ENCODE data around the gene CCDC60.

Gene CCDC60

DNA sequence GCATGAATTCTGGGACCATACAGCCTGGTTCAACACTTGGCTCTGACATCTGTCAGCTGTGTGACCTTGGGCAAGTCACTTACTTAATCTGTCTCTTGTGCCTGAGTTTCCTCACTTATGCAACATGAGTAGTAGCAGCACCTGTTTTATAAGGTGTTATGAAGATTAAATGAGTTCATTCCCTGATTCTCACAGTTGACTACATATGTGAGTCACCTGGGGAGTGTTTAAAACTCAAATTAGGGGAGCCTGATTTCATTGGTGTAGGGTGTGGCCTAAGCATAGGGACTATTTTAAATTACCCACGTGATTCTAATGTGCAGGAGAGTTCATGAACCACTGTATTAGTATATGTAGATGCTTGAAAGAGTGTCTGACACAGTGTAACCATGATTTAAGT, 222.3 kb downstream of the CCDC60 start:
- DNase-seq = no peak

DNA sequence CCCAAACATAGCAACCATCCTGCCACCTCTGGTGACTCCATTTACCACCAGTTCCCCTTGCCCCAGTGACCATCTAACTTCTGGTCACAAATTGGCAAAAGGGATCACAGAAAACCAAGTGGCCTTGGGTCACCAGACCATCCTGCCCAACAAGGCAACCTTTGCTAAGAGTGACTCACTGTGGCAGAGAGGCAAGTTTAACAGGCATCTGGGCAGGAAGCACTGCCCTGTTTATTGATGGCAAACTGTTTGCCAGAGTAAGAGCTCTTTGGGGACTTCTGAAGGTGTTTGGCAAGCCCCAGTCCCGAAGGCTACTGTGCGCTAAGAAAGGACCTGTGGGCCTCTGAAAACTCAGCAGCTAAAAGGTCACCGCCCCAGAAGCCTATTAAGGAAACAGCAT, 230.9 kb downstream of the CCDC60 start:
- no peak for DNase-seq

DNA sequence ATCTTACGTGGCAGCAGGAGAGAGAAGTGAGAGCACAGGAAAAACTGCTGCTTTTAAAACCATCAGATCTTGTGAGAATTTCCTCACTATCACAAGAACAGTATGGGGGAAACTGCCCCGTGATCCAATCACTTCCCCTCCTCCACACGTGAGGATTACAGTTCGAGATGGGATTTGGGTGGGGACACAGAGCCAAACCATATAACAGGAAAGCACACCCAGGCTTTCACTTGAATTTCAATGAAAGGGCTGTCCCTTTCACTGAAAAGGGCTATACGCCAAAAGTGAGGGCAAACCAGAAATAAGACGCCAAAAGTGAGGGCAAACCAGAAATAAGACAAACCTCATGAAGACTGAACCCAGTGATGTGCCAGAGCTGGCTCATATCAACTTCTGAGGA, 236.2 kb downstream of the CCDC60 start:
- DNase-seq = no peak

DNA sequence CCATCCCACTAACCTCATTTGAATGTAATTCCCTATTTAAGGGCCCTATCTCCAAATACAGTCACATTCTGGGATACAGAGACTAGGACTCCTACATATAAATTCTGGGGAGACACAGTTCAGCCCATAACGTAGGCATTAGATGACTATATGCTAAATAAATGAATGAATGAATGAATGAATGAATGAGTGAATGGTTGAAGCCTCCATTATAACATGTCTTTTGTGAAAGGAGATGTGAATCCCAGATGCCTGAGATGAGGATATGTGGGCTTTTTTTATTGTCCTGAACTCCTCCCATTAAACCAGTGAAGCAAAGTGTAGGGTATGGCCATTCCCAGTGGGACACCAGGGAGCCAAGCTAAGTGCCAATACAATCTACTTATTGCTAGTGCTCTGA, 238.6 kb downstream of the CCDC60 start:
- DNase-seq = no peak

DNA sequence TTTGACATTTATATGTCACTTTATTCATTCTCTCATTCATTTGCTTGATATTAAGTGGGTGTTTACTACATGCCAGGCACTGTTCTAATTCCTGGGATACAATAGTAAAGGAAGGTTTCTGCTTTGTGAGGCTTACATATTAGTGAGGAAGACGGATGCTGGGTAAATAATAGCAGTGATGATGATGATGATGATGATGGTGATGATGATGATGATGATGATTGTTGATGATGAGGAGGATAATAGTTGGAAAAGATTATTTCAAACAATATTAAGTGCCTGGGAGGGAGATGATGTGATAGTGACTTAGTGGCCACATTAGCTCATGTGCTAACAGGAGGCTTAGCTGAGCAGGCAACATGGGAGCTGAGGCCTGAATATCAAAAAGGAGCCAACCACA, 239.7 kb downstream of the CCDC60 start:
- DNase-seq = no peak

DNA sequence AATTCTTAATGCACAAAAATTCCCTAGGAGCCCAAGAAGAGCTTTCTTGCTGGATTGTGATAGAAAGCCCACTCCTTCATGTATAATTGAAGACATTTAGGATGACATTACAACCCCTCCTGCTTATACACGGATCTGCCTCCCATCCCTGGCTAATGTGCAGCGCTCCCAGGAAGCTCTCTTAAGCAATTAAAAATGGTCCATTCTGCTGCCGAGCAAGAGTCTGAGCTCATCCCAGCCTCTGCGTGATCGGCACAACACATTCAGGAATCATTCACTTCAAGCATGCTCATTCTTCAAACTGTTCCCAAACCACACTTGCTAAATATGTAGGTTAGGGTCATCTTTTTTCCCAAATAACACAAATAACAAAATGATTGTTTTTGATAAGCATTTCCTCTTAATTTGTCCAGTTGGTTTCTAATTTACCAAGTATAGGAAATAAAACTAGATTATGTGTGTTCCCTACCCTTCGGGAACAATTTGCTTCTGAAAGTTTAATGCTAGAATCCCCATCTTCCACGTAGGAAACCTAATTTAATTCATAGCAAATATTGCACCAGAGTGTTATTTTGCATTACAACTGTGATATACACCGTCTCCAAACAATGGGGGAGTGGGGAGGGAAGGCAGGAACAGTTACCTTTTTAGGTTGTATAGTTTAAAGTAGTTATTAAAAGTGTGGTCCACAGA, 241.7 kb downstream of the CCDC60 start:
- no peak for DNase-seq

DNA sequence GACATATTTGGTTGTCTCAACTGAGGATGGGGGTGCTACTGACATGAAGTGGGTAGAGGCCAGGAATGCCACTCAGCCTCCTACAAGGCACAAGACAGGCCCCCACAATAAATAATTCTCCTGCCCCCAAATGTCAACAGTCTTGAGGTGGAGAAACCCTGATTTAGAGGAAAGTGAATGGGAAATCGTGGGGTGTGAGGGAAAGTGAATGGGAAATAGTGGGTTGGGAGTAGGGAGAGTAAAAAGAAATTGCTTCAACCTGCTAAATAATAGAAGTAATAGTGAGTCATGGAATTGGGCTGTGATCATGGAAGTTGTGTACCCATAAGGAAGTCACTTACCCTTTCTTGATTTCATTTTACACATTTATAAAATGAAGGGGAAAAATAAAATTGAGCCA, 242.4 kb downstream of the CCDC60 start:
- DNase-seq = no peak

DNA sequence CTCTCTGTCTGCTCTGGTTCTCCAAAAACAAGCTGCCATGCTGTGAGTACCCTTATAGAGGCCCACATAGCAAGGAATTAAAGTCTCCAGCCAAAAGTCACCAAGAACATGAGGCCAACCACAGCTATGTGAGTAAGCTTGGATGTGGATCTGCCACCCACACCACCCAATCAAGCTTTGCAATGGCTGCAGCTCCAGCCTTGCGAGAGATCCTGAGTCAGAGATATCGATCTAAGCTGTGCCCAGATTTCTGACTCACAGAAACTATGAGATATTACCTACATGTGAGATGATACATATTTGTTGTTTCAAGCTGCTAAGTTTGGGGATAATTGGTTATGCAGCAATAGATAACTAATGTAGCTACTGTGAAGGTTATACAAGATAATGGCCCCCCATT, 243.6 kb downstream of the CCDC60 start:
- DNase-seq = peak; percentile 9 to 34

DNA sequence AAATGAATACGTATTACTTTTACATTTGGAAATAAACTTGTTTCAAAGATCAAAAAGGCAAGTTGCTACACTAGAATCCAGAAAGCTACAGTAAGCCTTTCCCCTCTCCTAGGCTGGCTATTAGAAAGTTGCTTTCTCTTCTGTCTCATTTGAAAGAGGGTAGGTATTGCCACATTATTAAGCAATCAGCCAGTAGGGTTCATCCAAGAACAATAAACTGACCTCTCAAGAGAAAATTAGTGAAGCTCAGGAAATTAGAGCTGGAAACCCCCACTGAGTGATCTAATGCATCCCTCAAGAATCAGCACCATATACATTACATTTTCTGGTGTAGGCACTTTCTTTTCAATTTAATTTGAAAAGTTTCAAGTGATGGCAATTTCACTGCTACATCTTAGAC, 254.6 kb downstream of the CCDC60 start:
- DNase-seq = no peak

DNA sequence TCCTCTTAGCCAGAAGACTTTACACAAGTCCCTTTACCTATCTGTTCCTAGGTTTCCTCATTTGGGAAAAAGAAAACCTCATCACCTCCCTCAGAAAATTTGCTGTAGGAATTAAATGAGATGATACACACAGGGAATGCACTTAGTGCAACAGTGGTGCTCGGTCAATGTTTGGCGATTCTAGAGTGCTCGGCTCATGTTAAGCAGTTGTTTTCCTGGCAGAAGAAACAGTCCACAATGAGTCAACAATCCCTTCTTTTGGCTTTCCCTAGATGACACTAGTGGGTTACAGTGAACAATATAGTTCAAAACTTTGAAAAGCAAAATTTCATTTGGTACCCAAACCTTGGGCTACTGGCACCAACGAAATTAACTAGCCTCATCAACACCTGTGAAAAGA, 255.1 kb downstream of the CCDC60 start:
- no peak for DNase-seq

All from activated CD4-positive, alpha-beta T cell treated with anti-CD3 and anti-CD28 coated beads, Interleukin-2, amount 50 U/mL, for 48 hours (primary cell).